ENCODE results near the gene FANCC. TPM values are rescaled to one million over a fixed set of nuclear protein-coding genes. Genes with fewer than 3 reads are reported as not detected.

Gene FANCC
- total RNA-seq, 1 donor from 2014 or later = 7.9 TPM

DNA sequence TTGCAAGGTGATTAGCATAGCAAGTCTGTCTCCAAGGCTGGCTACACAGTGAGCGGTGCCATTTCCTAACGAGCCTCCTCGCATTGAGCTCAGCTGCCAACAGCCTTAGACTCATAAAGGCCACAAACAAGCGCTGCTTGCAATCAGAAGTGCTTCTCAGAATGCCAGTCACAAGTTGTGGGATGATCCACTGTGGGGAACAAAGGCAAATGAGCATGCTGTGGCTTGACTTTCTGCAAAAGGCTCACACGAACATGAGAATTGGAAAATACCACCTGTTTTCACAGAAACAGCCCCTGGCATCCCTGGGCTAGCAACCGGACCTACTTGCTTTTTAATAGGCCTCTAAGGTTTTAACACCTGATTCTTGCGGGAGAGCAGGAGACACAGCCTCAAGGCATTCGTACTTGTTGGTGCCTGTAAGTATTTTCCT is 215.5 kb downstream of the FANCC start:
- Mint-ChIP-seq H3K9me3 (ENCODE audit: unreplicated experiment) (peaks cover 2% of the 10 kb centered on the region), H3K4me1 (ENCODE audit: low read depth, unreplicated experiment) (peaks cover 22% of the 10 kb centered on the region), H3K4me3 (ENCODE audit: unreplicated experiment) (no peak overlapping the region), H3K36me3 (ENCODE audit: low read depth, unreplicated experiment) (peaks cover 4% of the 10 kb centered on the region), H3K27me3 (ENCODE audit: low read depth, unreplicated experiment) (no peaks in the 10 kb centered on the region), H3K27ac (ENCODE audit: unreplicated experiment) (no peak overlapping the region)
- DNase-seq (ENCODE audit: low read depth) = no peak
- no peaks in the 10 kb centered on the region for H3K79me2 ChIP-seq (ENCODE audit: insufficient read depth, low read length)
- peaks cover 8% of the 10 kb centered on the region for H4K20me1 ChIP-seq (ENCODE audit: insufficient read depth, low read length)
- no peaks in the 10 kb centered on the region for H3K36me3 ChIP-seq (ENCODE audit: insufficient read depth, low read length)
- H3K4me3 ChIP-seq (ENCODE audit: insufficient read depth, low read depth, low read length) = no peak overlapping the region
- H3K27me3 ChIP-seq (ENCODE audit: insufficient read depth, low read length) = no peaks in the 10 kb centered on the region
- H2AFZ ChIP-seq (ENCODE audit: low read depth, low read length) = no peak overlapping the region
- TF ChIP-seq EZH2 (IDR thresholded peaks at IDR 0.05; ENCODE audit: insufficient read depth, low read length) (no peak), CTCF (IDR thresholded peaks at IDR 0.05; ENCODE audit: insufficient read depth, low read depth, low read length) (no peak)
- no peaks in the 10 kb centered on the region for H3K9me3 ChIP-seq (ENCODE audit: insufficient read depth, low read depth, low read length)
- FAIRE-seq = no peak
- no peak overlapping the region for H3K27ac ChIP-seq (ENCODE audit: low read depth, low read length)
- H3K4me2 ChIP-seq (ENCODE audit: low read length) = no peak overlapping the region
- no peak overlapping the region for H3K9ac ChIP-seq (ENCODE audit: low read length)
- peaks cover 29% of the 10 kb centered on the region for H3K4me1 ChIP-seq (ENCODE audit: insufficient read depth, low read length)

GRCh38 chr9:95101326-95101725 is 216.2 kb downstream of the FANCC start:
- H3K79me2 ChIP-seq (ENCODE audit: insufficient read depth, low read length) = no peaks in the 10 kb centered on the region
- peaks cover 22% of the 10 kb centered on the region for H3K4me1 ChIP-seq (ENCODE audit: insufficient read depth, low read length)
- H4K20me1 ChIP-seq (ENCODE audit: insufficient read depth, low read length) = peaks cover 11% of the 10 kb centered on the region
- no peak overlapping the region for H3K4me3 ChIP-seq (ENCODE audit: insufficient read depth, low read depth, low read length)
- Mint-ChIP-seq H3K27ac (ENCODE audit: unreplicated experiment) (no peak overlapping the region), H3K36me3 (ENCODE audit: low read depth, unreplicated experiment) (peaks cover 4% of the 10 kb centered on the region), H3K9me3 (ENCODE audit: unreplicated experiment) (peaks cover 2% of the 10 kb centered on the region), H3K27me3 (ENCODE audit: low read depth, unreplicated experiment) (no peaks in the 10 kb centered on the region), H3K4me3 (ENCODE audit: unreplicated experiment) (no peak overlapping the region), H3K4me1 (ENCODE audit: low read depth, unreplicated experiment) (peaks cover 21% of the 10 kb centered on the region)
- no peak overlapping the region for H3K4me2 ChIP-seq (ENCODE audit: low read length)
- H3K36me3 ChIP-seq (ENCODE audit: insufficient read depth, low read length) = no peaks in the 10 kb centered on the region
- H3K9me3 ChIP-seq (ENCODE audit: insufficient read depth, low read depth, low read length) = no peaks in the 10 kb centered on the region
- H2AFZ ChIP-seq (ENCODE audit: low read depth, low read length) = no peak overlapping the region
- H3K9ac ChIP-seq (ENCODE audit: low read length) = no peak overlapping the region
- DNase-seq (ENCODE audit: low read depth) (no peak), FAIRE-seq (no peak)
- TF ChIP-seq CTCF (IDR thresholded peaks at IDR 0.05; ENCODE audit: insufficient read depth, low read depth, low read length) (no peak), EZH2 (IDR thresholded peaks at IDR 0.05; ENCODE audit: insufficient read depth, low read length) (no peak)
- H3K27me3 ChIP-seq (ENCODE audit: insufficient read depth, low read length) = no peaks in the 10 kb centered on the region
- H3K27ac ChIP-seq (ENCODE audit: low read depth, low read length) = no peak overlapping the region

- peak overlapping the region; percentile 8 for H3K4me3 Mint-ChIP-seq (ENCODE audit: unreplicated experiment)
- no peaks in the 10 kb centered on the region for H3K36me3 ChIP-seq (ENCODE audit: insufficient read depth, low read length)
- H3K27me3 ChIP-seq (ENCODE audit: insufficient read depth, low read length) = no peaks in the 10 kb centered on the region
- no peaks in the 10 kb centered on the region for H3K79me2 ChIP-seq (ENCODE audit: insufficient read depth, low read length)
- peaks cover 23% of the 10 kb centered on the region for H3K4me1 Mint-ChIP-seq (ENCODE audit: low read depth, unreplicated experiment)
- TF ChIP-seq CTCF (IDR thresholded peaks at IDR 0.05; ENCODE audit: insufficient read depth, low read depth, low read length) (no peak), EZH2 (IDR thresholded peaks at IDR 0.05; ENCODE audit: insufficient read depth, low read length) (no peak)
- H3K9me3 Mint-ChIP-seq (ENCODE audit: unreplicated experiment) = peaks cover 2% of the 10 kb centered on the region
- peak; percentile 56 for FAIRE-seq
- peak overlapping the region; percentile 2 for H3K27ac ChIP-seq (ENCODE audit: low read depth, low read length)
- no peak overlapping the region for H2AFZ ChIP-seq (ENCODE audit: low read depth, low read length)
- H3K27me3 Mint-ChIP-seq (ENCODE audit: low read depth, unreplicated experiment) = no peaks in the 10 kb centered on the region
- H3K9ac ChIP-seq (ENCODE audit: low read length) = no peak overlapping the region
- H3K4me2 ChIP-seq (ENCODE audit: low read length) = no peak overlapping the region
- peaks cover 11% of the 10 kb centered on the region for H4K20me1 ChIP-seq (ENCODE audit: insufficient read depth, low read length)
- H3K4me3 ChIP-seq (ENCODE audit: insufficient read depth, low read depth, low read length) = no peak overlapping the region
- DNase-seq (ENCODE audit: low read depth) = peak; percentile 46
- H3K27ac Mint-ChIP-seq (ENCODE audit: unreplicated experiment) = no peak overlapping the region
- H3K9me3 ChIP-seq (ENCODE audit: insufficient read depth, low read depth, low read length) = no peaks in the 10 kb centered on the region
- peaks cover 21% of the 10 kb centered on the region for H3K4me1 ChIP-seq (ENCODE audit: insufficient read depth, low read length)
- peaks cover 4% of the 10 kb centered on the region for H3K36me3 Mint-ChIP-seq (ENCODE audit: low read depth, unreplicated experiment)
These were observed 217.4 kb downstream of the FANCC start for GRCh38 chr9:95100071-95100627.
